HAP-1 (cell line): Measurements from ENCODE around the gene MUC5B.
A peak's percentile ranks its signal among the peaks of the same experiment; 100 is the strongest.

ENCODE experiments used
- DNase-seq, 2 experiments: peaks; one replicate each; pipeline ENCODE4 v3.0.0-alpha.2; 2016 to 2020; ENCODE audit warnings: low spot score in 2 of 2
- H3K27me3 ChIP-seq: fragments of 250-450 bp; sonication (Bioruptor Pico); 2 replicates; pipeline ENCODE4 v1.5.1; 2020; ENCODE audit warnings: low read depth, mild to moderate bottlenecking, moderate library complexity
- H3K36me3 ChIP-seq: fragments of 250-450 bp; sonication (Bioruptor Pico); replicated peaks from 2 replicates; pipeline ENCODE4 v1.5.1; 2020; ENCODE audit warnings: mild to moderate bottlenecking
- H3K4me1 ChIP-seq: fragments of 250-450 bp; sonication (Bioruptor Pico); 2 replicates; pipeline ENCODE4 v1.5.1; 2020; ENCODE audit warnings: mild to moderate bottlenecking
- H3K4me3 ChIP-seq: fragments of 250-450 bp; sonication (Bioruptor Pico); 2 replicates; pipeline ENCODE4 v1.5.1; 2020; ENCODE audit warnings: mild to moderate bottlenecking, moderate library complexity
- H3K9me3 ChIP-seq: fragments of 250-450 bp; sonication (Bioruptor Pico); 2 replicates; pipeline ENCODE4 v1.5.1; 2020; ENCODE audit warnings: mild to moderate bottlenecking, moderate library complexity
- in situ Hi-C: fragments of 300-500 bp; cut with MboI; formaldehyde crosslinking; loops from 3 replicates; pipeline ENCODE4 v1.14.3; 2020; ENCODE audit warnings: low sequenced_read_pairs, inconsistent platforms, mixed read lengths

MUC5B gene

DNA sequence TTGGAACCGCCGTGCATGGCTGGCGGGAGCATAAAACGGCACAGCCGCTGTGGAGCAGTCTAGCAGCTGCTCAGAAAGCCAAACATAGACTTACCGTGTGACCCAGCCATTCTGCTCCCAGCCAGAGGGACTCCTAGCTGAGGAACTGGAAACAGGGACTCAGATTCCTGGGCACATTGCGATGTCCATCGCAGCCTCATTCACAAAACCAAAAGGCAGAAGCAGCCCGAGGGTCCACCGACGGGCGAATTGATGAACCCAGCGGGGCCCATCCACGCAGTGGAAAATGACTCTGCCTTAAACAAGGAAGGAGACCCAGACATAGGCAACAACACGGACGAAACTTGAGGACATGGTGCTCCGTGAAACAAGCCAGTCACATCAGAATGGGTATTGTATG lies 5.7 kb upstream of the MUC5B start:
- Histone ChIP-seq H3K27me3 (peaks cover 18% of the 10 kb centered on the region), H3K36me3 (no peaks in the 10 kb centered on the region), H3K4me3 (no peak overlapping the region), H3K4me1 (no peaks in the 10 kb centered on the region), H3K9me3 (no peaks in the 10 kb centered on the region)
- DNase-seq, result no peak
- in situ Hi-C loops, result no loop called here

DNA sequence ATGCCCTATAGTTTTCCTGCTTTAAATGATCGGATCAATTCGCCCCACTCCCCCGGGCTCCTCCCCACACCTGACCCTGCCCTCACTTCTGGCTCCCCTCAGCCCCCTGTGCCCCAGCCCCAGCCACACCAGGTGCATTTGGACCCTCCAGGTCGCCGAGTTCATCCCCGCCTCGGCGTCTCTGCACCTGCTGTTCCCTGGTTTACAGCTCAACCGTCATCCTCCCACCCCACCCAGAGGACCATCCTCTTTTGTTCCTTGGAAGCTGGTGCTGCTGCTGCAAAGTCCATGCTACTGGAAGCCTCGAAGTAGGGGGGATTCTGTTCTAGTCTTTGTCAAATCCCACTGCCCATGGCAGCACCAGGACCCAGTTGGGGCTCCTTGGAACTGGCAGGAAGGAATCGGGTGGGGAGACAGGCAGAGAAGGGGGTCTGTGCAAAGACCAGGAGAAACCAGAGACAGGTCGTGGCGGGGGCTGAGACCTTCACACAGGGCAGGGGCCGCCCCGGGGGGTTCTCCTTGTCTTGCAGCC lies 4.5 kb upstream of the MUC5B start:
- Histone ChIP-seq H3K9me3 (no peaks in the 10 kb centered on the region), H3K4me3 (no peak overlapping the region), H3K27me3 (peaks cover 23% of the 10 kb centered on the region), H3K36me3 (no peaks in the 10 kb centered on the region), H3K4me1 (no peaks in the 10 kb centered on the region)
- no peak for DNase-seq
- in situ Hi-C loops, result no loop called here

DNA sequence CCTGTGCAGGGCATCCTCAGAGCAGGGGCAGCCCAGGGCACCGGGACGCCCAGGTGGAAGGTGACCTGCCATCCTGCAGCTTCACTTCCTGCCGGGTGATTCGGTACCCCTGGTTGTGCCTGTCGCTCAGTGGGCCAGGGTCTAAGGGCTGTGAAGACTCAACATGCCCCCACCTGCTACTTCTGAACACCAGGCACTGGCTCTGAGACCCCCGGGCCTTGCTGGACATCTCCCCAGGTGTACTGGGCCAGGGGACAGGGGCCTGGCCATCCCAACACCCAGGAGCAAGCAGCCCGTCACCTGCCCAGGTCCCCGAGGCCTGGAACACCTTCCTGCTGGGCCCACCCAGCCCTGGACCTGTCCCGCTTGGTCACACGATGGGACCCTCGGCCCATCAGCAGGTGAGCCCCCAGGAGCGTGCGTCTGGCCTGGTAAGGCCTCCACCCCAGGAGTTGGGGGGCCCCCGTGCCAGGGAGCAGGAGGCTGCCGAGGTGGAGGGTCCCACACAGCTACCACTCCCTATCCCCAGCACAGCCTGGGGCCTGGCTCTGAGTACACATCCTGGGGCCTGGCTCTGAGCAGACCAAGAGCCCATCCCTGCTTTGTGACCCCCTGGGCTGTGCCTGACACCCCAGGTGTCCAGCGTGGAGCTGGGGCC lies 3.9 kb upstream of the MUC5B start:
- Histone ChIP-seq H3K4me1 (no peaks in the 10 kb centered on the region), H3K4me3 (no peak overlapping the region), H3K36me3 (no peaks in the 10 kb centered on the region), H3K27me3 (peaks cover 23% of the 10 kb centered on the region), H3K9me3 (no peaks in the 10 kb centered on the region)
- in situ Hi-C loops, result no loop called here
- no peak for DNase-seq

DNA sequence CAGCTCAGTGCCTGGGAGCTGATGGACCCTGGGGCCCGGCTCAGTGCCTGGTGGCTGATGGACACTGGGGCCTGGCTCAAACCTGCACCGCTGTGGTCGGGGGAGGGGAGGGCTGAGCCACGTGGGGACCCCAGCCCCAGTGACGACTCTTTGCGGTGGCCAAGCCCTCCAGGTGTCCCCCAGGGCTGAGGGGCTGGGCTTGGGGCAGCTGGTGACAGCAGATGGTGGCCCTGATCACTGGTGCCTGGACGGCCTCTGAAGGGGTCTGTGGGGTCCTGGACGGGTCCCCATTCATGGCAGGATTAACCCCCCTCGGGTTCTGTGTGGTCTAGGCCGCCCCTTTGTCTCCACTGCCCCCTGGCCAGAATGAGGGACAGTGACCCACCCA lies 3.4 kb upstream of the MUC5B start:
- in situ Hi-C loops, result no loop called here
- Histone ChIP-seq H3K4me3 (no peak overlapping the region), H3K27me3 (peaks cover 19% of the 10 kb centered on the region)

DNA sequence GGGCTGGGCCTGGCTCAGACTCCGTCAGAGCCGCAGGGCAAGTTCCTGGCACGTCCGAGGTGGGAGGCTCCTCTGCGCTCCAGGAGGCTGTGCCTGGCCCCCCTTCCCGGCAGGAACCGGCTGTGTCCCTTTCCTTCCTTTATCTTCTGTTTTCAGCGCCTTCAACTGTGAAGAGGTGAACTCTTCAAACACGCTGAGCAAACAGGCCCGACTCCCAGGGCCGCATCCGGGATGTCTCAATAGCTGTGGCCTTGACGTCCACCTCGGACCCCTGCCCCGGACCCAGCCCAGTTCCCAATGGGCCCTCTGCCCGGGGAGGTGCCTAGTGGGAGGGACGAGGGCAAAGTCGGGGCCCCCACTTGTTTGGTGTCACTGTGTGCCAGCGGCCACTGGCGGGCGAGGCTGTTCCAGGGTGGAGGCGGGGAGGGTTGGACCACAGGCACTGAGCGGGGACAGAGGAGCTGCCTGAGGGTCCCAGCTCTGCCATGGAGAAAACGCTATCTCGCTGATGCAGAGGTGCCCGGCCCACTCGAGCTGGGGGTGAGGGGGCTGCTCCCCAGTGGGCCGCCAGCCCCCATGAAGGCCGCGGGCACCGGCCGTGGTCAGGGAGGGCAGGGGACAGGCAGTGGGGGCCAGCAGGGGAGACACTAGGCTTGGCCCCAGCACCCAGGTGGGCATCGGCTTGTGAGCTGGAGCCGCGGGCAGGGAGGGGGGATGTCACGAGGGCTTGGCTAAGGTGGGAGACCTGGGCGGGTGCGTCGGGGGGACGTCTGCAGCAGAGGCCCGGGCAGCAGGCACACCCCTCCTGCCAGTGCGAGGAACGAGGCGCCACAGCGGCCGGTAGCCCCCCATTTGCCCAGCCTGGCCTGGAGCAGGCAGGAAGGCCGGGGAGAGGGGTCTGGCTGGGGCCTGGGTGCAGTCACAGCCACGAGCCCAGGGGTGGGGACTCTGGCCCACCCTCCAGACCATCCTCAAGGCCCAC lies 2.7 kb upstream of the MUC5B start:
- peaks cover 17% of the 10 kb centered on the region for H3K27me3 ChIP-seq
- DNase-seq, result no peak
- no peak overlapping the region for H3K4me3 ChIP-seq
- H3K9me3 ChIP-seq, result no peaks in the 10 kb centered on the region
- H3K36me3 ChIP-seq, result no peaks in the 10 kb centered on the region
- H3K4me1 ChIP-seq, result no peaks in the 10 kb centered on the region
- in situ Hi-C loops, result no loop called here

More for the DNA sequence above, 3.4 kb upstream of the MUC5B start:
- no peaks in the 10 kb centered on the region for H3K9me3 ChIP-seq
- H3K4me1 ChIP-seq, result no peaks in the 10 kb centered on the region
- H3K36me3 ChIP-seq, result no peaks in the 10 kb centered on the region
- DNase-seq, result no peak

DNA sequence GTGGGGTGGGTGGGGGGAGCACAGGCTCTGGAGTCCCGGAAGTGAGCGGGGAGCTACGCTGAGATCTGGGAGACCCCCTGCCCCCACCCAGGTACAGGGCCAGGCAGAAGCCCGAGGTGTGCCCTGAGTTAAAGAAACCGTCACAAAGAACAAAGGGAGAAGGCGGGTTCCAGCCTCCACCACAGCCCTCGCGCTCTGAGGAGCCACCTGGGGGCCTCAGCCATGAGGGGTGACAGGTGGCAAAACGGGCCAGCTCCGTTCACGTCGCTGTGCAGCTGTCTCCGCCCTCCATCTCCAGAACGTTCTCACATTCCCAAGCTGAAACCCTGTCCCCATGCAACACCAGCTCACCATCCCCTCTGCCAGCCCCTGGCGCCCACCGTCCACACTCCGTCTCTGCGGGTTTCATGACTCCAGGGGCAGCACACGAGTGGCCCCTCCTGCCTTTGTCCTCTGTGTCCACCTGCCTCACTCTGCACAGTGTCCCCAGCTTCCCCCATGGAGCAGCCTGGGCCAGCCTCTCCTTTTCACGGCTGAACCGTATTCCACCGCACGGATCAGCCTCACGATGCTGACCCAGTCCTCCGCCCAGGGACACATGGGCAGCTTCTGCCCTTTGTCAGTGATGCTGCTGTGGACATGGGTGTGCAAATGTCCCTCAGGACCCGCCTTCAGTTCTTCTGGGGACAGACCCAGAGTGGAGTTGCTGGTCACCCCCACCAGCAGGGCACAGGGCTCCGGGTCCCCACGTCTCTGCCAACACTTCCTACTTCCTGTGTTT lies 1.7 kb upstream of the MUC5B start:
- no peaks in the 10 kb centered on the region for H3K36me3 ChIP-seq
- no peak for DNase-seq

DNA sequence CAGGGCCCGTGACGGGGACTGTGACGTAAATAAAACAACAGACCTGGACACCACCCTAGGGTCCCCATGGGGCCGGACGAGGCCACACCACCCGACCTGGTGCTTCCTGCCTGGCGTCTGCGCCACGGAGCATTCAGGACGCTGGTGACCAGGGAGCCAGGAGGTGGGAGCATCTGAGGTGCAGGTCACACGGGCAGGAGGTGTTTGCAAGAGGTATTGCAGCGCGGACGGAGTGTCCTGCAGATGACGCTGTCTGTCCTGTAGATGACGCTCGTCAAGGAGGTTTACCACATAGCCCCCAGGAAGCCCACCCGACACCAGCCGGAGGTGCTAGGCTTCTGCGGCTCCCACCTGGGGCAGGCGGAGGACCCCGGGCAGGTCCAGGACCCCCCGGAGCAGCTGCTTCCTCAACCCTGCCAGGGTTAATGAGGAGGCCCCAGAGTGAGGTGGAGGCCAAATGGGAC lies 986 bp upstream of the MUC5B start:
- Histone ChIP-seq H3K27me3 (peaks cover 22% of the 10 kb centered on the region; the same call in 1 of the 2 replicates), H3K4me3 (no peak overlapping the region), H3K4me1 (no peaks in the 10 kb centered on the region), H3K36me3 (no peaks in the 10 kb centered on the region), H3K9me3 (no peaks in the 10 kb centered on the region)
- in situ Hi-C loops, result no loop called here
- DNase-seq, result no peak

More for the DNA sequence above, 1.7 kb upstream of the MUC5B start:
- Histone ChIP-seq H3K9me3 (no peaks in the 10 kb centered on the region), H3K4me3 (no peak overlapping the region), H3K4me1 (no peaks in the 10 kb centered on the region), H3K27me3 (peaks cover 22% of the 10 kb centered on the region)
- in situ Hi-C loops, result no loop called here

DNA sequence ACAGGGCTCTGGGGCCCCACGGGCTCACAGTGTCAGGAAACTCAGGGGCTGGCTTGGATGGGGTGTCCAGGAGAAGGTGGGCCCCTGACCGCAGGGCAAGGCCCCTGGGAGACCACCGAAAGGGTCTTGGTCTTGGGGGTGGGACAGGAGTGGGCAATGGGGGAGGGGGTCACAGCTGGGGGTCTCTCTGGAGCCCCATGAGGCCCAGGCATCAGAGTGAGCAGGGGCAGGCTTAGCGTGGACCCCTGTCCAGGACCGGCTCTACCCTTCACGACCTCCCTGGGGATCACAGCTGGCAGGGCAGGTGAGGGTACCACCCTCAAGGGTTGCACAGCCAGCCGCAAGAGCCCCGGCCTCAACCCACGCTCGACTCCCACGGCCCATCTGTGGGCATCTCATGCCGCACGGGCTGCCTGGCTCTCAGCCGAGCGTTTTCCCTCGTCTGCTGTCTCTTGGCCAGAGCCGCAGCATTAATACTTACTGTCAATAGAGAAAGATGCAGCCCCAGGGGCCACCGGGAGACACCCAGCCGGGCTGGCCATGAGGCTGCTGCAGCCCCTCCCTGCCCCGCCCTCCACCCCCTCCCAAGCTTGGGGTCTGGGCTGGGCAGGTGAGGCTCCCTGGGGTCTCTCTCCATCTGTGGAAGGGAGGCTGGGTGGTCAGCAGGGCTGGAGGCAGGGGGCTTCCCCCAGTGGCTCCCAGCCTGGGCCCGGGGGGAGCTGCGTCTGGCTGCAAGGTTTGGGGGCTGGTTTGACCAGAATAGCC lies 662 bp downstream of the MUC5B start:
- Histone ChIP-seq H3K4me1 (no peaks in the 10 kb centered on the region), H3K36me3 (no peaks in the 10 kb centered on the region), H3K4me3 (no peak overlapping the region), H3K27me3 (peaks cover 22% of the 10 kb centered on the region; the same call in 1 of the 2 replicates), H3K9me3 (no peaks in the 10 kb centered on the region)
- peak in 1 of 2 experiments; percentile 5 for DNase-seq
- in situ Hi-C loops, result no loop called here

DNA sequence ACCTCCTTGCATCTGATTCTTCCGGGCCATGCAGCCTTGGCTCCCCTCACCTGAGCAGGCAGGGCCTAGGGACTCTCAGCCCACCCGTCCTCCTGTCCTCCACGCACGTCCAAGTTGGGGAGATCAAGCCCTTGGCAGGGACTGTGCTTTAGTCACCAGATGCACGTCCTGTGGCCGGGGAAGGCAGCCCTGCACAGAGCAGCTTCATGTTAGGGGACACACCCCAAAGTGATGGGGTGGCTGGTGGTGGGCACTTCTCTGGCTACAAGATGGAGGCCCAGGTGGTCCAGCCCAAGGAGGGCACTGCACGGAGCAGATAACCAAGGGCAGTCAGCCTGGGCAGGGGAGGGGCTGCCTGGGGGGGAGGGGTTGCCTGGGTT lies 1.2 kb downstream of the MUC5B start:
- in situ Hi-C loops, result no loop called here
- no peaks in the 10 kb centered on the region for H3K4me1 ChIP-seq

DNA sequence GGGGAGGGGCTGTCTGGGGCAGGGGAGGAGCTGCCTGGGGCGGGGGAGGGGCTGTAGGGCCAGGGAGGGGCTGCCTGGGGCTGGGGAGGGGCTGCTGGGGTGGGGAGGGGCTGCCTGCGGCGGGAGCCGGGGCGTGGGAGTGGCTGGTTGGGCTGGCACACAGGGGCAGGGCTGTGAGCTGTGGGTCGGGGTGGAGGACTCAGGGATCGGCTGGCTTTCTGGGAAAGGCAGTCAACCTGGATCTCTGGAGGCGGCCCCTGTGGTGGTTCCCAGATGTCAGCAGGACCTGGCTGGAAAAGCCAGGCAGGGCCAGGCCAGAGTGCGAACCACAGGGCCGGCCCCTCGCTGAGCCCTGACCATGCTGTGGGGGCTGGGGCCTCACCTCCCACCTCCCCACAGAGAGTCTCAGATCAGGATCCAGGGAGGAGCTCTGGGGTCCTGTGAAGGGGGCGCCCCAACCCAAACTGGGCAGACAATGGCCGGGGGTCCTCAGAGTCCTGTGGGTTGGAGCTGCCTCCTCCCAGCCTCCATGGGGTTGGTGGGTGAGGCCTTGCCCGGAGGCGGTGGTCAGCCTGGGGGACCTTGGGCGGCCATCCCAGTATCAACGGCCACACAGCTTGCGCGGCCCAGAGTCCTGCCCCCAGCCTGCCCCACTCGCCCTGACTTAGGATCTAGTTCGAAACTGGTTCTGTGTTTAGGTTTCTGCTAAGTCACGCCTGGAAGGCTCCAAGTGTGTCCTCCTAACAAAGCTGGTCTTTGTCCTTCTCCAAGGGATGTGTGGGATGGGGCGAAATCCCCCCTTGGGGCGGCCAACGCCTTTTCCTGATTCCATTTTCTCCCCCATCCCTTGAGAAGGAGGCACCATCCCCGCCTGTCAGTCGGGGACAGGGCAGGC lies 1.9 kb downstream of the MUC5B start:
- DNase-seq, result peak in 1 of 2 experiments; percentile 17
- in situ Hi-C loops, result no loop called here
- no peaks in the 10 kb centered on the region for H3K4me1 ChIP-seq
- no peak overlapping the region for H3K4me3 ChIP-seq
- no peaks in the 10 kb centered on the region for H3K9me3 ChIP-seq
- peaks cover 22% of the 10 kb centered on the region; the same call in 1 of the 2 replicates for H3K27me3 ChIP-seq
- H3K36me3 ChIP-seq, result no peaks in the 10 kb centered on the region

More for the DNA sequence above, 1.2 kb downstream of the MUC5B start:
- Histone ChIP-seq H3K4me3 (no peak overlapping the region), H3K9me3 (no peaks in the 10 kb centered on the region), H3K27me3 (peaks cover 22% of the 10 kb centered on the region; the same call in 1 of the 2 replicates), H3K36me3 (no peaks in the 10 kb centered on the region)
- DNase-seq, result peak in 1 of 2 experiments; percentile 4

DNA sequence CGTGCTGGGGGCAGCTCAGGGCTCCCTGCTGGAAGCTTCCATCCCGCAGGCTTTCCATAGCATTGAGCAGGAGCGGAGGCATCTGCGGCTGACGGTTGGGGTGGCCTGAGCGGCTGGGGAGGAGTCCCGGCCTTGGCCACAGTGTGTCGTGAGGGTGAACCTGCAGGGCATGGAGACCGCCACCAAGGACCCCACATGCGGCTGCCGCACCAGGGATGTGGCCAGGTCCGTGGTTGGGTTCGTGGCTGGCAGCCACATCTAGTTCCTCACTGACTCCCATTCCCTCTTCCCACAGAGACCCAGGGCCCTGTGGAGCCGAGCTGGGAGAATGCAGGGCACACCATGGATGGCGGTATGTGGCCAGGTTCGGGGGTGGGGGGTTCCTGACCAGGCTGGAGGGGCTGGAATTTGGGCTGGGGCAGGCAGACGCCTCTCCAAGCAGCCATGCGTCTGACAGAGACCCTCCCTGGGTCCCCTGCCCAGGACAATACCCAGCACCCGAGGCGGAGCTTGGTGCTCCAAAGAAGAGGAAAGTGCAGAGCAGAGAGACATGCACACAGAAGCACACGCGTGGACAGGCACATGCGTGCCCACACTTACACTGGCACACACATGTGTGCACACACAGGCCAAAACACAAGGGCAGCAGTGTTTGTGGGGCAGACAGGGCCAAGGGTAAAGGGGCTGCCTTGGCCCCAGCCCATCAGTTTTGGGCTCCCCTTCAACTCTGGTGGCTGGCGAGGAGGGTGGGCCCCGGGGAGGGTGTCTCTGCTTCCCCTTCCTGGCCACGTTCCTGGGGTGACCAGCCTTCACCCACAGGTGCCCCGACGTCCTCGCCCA lies 2.7 kb downstream of the MUC5B start:
- Histone ChIP-seq H3K4me1 (no peaks in the 10 kb centered on the region), H3K36me3 (no peaks in the 10 kb centered on the region), H3K27me3 (peaks cover 22% of the 10 kb centered on the region; the same call in 1 of the 2 replicates), H3K9me3 (no peaks in the 10 kb centered on the region), H3K4me3 (no peak overlapping the region)
- DNase-seq, result peak in 1 of 2 experiments; percentile 5
- in situ Hi-C loops, result no loop called here
